H1 (cell line): Measurements from ENCODE around the gene BTG2. TPM values are rescaled to one million over a fixed set of nuclear protein-coding genes. Genes with fewer than 3 reads are reported as not detected.

Experiments
- ASH2L ChIP-seq: fragments of 200-600, 300-600 bp; sonication (generic); IDR thresholded peaks from one replicate; pipeline ENCODE4 v1.7.1; 2017; ENCODE audit warnings: low read length
- CHD1 ChIP-seq: IDR thresholded peaks from 2 replicates; pipeline ENCODE4 v1.6.1; 2012; ENCODE audit warnings: low read depth, low read length, improper control_type of control experiment
- E2F6 ChIP-seq: IDR thresholded peaks from 2 replicates; pipeline ENCODE4 v1.6.1; 2012; ENCODE audit warnings: inconsistent platforms
- GABPA ChIP-seq: IDR thresholded peaks from 2 replicates; pipeline ENCODE4 v1.6.1; 2011; ENCODE audit warnings: mild to moderate bottlenecking, low read length, moderate library complexity, borderline replicate concordance; ENCODE audit not compliant: insufficient read depth
- NANOG ChIP-seq: IDR thresholded peaks from 2 replicates; pipeline ENCODE4 v1.6.1; 2011; ENCODE audit warnings: low read length, low read depth, mild to moderate bottlenecking, inconsistent platforms; ENCODE audit not compliant: insufficient read depth, poor library complexity, severe bottlenecking
- NRF1 ChIP-seq: IDR thresholded peaks from 2 replicates; pipeline ENCODE4 v1.6.1; 2011; ENCODE audit warnings: mild to moderate bottlenecking, low read depth, low read length, improper control_type of control experiment
- POLR2A ChIP-seq, 2 experiments: IDR thresholded peaks; 1 replicate in 1 of 2; 2 replicates in 1 of 2; pipeline ENCODE4 v1.6.1; 2011; ENCODE audit warnings: low read depth in 2 of 2, low read length in 2 of 2, mild to moderate bottlenecking in 2 of 2; ENCODE audit errors: control extremely low read depth in 1 of 2
- RAD21 ChIP-seq, 2 experiments: IDR thresholded peaks in 1 of 2; conservative IDR thresholded peaks in 1 of 2; 2 replicates each; pipeline ENCODE4 v1.6.1; 2011; ENCODE audit warnings: low read depth in 2 of 2, low read length in 2 of 2, improper control_type of control experiment in 1 of 2, inconsistent platforms in 1 of 2, mild to moderate bottlenecking in 1 of 2, moderate library complexity in 1 of 2
- RBBP5 ChIP-seq: IDR thresholded peaks from 2 replicates; pipeline ENCODE4 v1.7.1; 2012; ENCODE audit warnings: low read depth, mild to moderate bottlenecking, inconsistent platforms, low read length, moderate library complexity, borderline replicate concordance
- SP4 ChIP-seq: IDR thresholded peaks from 2 replicates; pipeline ENCODE4 v1.6.1; 2012; ENCODE audit warnings: low read length, inconsistent platforms
- SUZ12 ChIP-seq: fragments of 200-600 bp; sonication (generic); IDR thresholded peaks from 2 replicates; pipeline ENCODE4 v1.6.1; 2012; ENCODE audit warnings: mild to moderate bottlenecking, inconsistent platforms, low read length, moderate library complexity, mixed read lengths
- TCF12 ChIP-seq: IDR thresholded peaks from 2 replicates; pipeline ENCODE4 v1.6.1; 2011; ENCODE audit warnings: low read depth, mild to moderate bottlenecking, low read length
- ZNF274 ChIP-seq: IDR thresholded peaks from 2 replicates; pipeline ENCODE4 v1.7.0; 2012; ENCODE audit warnings: low read length, borderline replicate concordance; ENCODE audit errors: extremely low read depth
- polyA plus RNA-seq, 7 experiments: library from polyadenylated mRNA; depleted of rRNA in 3 of 7; stranded (reverse) in 5 of 7; unstranded in 2 of 7; fragments of >200 nt in 5 of 7; fragments of 200-250 nt in 2 of 7; gene quantifications; 1 replicate in 5 of 7; 2 replicates in 1 of 7; 4 replicates in 1 of 7; pipeline versions ENCODE4 v1.2.1 to v1.2.3, GENCODE V29; 2011 to 2013; ENCODE audit warnings: missing spikeins in 2 of 7, mixed read lengths in 2 of 7
- total RNA-seq: library from RNA; stranded (reverse); fragmentation: NEBNext Ultra II Directional; extraction: Animal tissue kit (Norgen Biotek cat#: 25700); gene quantifications from 2 replicates; pipeline ENCODE4 v1.2.1, GENCODE V29; 2021

Gene BTG2
- total and polyA plus RNA-seq, 2 of the 8 experiments (the other 6 are each of a cell fraction or from before 2014, with no cell fraction given): 4.8 to 11.0 TPM

GRCh38 chr1:203273869-203274602 lies 31.3 kb upstream of the BTG2 start (continued):
- no peak for TF ChIP-seq ASH2L
- no peak for TF ChIP-seq NRF1
- no peak for TF ChIP-seq POLR2A (IDR thresholded peaks at IDR 0.05; ENCODE audit: control extremely low read depth in 1 of 2, low read depth in 2 of 2, low read length in 2 of 2)
- no peak for TF ChIP-seq RAD21 (IDR thresholded peaks at IDR 0.05 in 1 of 2, conservative IDR thresholded peaks at IDR 0.05 in 1 of 2; ENCODE audit: low read depth in 2 of 2, low read length in 2 of 2)
- no peak for TF ChIP-seq E2F6
- no peak for TF ChIP-seq ZNF274
- no peak for TF ChIP-seq RBBP5
- TF ChIP-seq CHD1: no peak
- TF ChIP-seq TCF12: no peak
- TF ChIP-seq GABPA: no peak
- no peak for TF ChIP-seq SUZ12
- TF ChIP-seq NANOG: no peak
- TF ChIP-seq SP4: no peak
